HepG2 (cell line): ENCODE results near the gene GRM7.

Source experiments
- EP300 ChIP-seq, 3 experiments: sonication (generic) in 1 of 3; formaldehyde crosslinking in 1 of 3; IDR thresholded peaks; 2 replicates each; pipeline versions ENCODE4 v1.5.1 to v1.6.1; 2011 to 2020; ENCODE audit warnings: low read depth in 2 of 3, low read length in 2 of 3, borderline replicate concordance in 1 of 3, improper control_type of control experiment in 1 of 3, mild to moderate bottlenecking in 1 of 3, missing genetic modification reagents in 1 of 3, moderate library complexity in 1 of 3
- EZH2 ChIP-seq: conservative IDR thresholded peaks from 2 replicates; pipeline ENCODE4 v1.6.1; 2012; ENCODE audit warnings: mild to moderate bottlenecking, low read depth, low read length, moderate library complexity
- FOSL1 ChIP-seq: sonication (generic); formaldehyde crosslinking; IDR thresholded peaks from 2 replicates; pipeline ENCODE4 v1.9.0; 2021; ENCODE audit warnings: missing genetic modification reagents, borderline replicate concordance
- GABPA ChIP-seq, 2 experiments: IDR thresholded peaks; 2 replicates each; pipeline ENCODE4 v1.6.1; 2011 to 2016; ENCODE audit warnings: low read depth in 2 of 2, low read length in 1 of 2, missing biosample characterization in 1 of 2, missing genetic modification characterization in 1 of 2
- MYC ChIP-seq: sonication (generic); formaldehyde crosslinking; IDR thresholded peaks from 2 replicates; pipeline ENCODE4 v1.9.0; 2021; ENCODE audit warnings: missing genetic modification reagents, borderline replicate concordance
- NR2F2 ChIP-seq: IDR thresholded peaks from 2 replicates; pipeline ENCODE4 v1.6.1; 2012; ENCODE audit warnings: low read depth, inconsistent platforms, borderline replicate concordance
- POLR2A ChIP-seq, 2 experiments: IDR thresholded peaks; 2 replicates each; pipeline ENCODE4 v1.6.1; 2011; ENCODE audit warnings: low read depth in 2 of 2, low read length in 2 of 2, mild to moderate bottlenecking in 1 of 2, moderate library complexity in 1 of 2; ENCODE audit not compliant: insufficient read depth in 1 of 2
- POLR2AphosphoS5 ChIP-seq: IDR thresholded peaks from 2 replicates; pipeline ENCODE4 v1.6.1; 2012; ENCODE audit warnings: low read depth, low read length
- SALL2 ChIP-seq: sonication (generic); formaldehyde crosslinking; IDR thresholded peaks from 2 replicates; pipeline ENCODE4 v1.8.1; 2023; ENCODE audit warnings: mild to moderate bottlenecking, missing genetic modification reagents, inconsistent platforms
- SP1 ChIP-seq, 2 experiments: fragments of 450-650 bp in 1 of 2; sonication (generic) in 1 of 2; formaldehyde crosslinking in 1 of 2; IDR thresholded peaks; 2 replicates each; pipeline versions ENCODE4 v1.4.0 to v1.6.1; 2016 to 2020; ENCODE audit warnings: missing genetic modification reagents in 1 of 2
- TBP ChIP-seq: sonication (generic); formaldehyde crosslinking; IDR thresholded peaks from 2 replicates; pipeline ENCODE4 v1.5.0; 2020; ENCODE audit warnings: missing genetic modification reagents
- ZSCAN29 ChIP-seq: sonication (generic); formaldehyde crosslinking; conservative IDR thresholded peaks from 2 replicates; pipeline ENCODE4 v1.4.0; 2020; ENCODE audit warnings: mild to moderate bottlenecking, missing genetic modification reagents
- TF ChIP-seq, protein P1 (sequence below): sonication (generic); formaldehyde crosslinking; IDR thresholded peaks from 2 replicates; pipeline ENCODE4 v1.5.0; 2020; ENCODE audit warnings: mild to moderate bottlenecking, missing genetic modification reagents, moderate library complexity

DNA sequence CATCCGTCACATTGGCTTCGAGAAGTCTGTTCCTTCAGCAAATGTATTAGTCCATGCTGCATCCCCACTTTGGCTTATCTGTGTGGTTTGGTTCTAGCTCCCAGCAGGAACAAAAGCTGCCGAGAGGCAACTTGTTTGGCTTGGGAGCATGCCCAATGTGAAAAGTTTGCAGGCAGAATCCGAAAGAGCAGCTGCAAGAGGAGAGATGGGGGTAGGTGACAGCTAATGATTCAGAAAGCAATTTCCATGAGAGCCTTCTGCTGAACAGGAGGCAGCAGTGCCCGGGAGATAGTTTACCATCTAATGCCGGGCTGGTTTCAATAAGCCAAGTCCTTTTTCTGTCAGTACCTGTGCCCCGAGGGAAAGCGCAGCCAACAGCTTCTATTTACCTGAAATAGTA lies 60.2 kb downstream of the GRM7 start:
- no peak for TF ChIP-seq MYC (CRISPR knock-in tag)
- TF ChIP-seq, protein P1, sequence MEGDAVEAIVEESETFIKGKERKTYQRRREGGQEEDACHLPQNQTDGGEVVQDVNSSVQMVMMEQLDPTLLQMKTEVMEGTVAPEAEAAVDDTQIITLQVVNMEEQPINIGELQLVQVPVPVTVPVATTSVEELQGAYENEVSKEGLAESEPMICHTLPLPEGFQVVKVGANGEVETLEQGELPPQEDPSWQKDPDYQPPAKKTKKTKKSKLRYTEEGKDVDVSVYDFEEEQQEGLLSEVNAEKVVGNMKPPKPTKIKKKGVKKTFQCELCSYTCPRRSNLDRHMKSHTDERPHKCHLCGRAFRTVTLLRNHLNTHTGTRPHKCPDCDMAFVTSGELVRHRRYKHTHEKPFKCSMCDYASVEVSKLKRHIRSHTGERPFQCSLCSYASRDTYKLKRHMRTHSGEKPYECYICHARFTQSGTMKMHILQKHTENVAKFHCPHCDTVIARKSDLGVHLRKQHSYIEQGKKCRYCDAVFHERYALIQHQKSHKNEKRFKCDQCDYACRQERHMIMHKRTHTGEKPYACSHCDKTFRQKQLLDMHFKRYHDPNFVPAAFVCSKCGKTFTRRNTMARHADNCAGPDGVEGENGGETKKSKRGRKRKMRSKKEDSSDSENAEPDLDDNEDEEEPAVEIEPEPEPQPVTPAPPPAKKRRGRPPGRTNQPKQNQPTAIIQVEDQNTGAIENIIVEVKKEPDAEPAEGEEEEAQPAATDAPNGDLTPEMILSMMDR (CRISPR knock-in tag), result no peak
- TF ChIP-seq POLR2A (IDR thresholded peaks at IDR 0.05; ENCODE audit: insufficient read depth in 1 of 2, low read depth in 2 of 2, low read length in 2 of 2), result no peak
- TF ChIP-seq NR2F2, result no peak
- TF ChIP-seq TBP (CRISPR knock-in tag), result no peak
- TF ChIP-seq GABPA (IDR thresholded peaks at IDR 0.05; ENCODE audit: low read depth, low read length), result no peak
- no peak for TF ChIP-seq GABPA (CRISPR knock-in tag; IDR thresholded peaks at IDR 0.05; ENCODE audit: low read depth)
- TF ChIP-seq EZH2, result no peak
- TF ChIP-seq ZSCAN29 (CRISPR knock-in tag), result no peak
- no peak for TF ChIP-seq FOSL1
- TF ChIP-seq SALL2 (CRISPR knock-in tag), result no peak
- no peak for TF ChIP-seq POLR2AphosphoS5
- no peak for TF ChIP-seq SP1 (IDR thresholded peaks at IDR 0.05)
- no peak for TF ChIP-seq SP1 (CRISPR knock-in tag; IDR thresholded peaks at IDR 0.05)
- no peak for TF ChIP-seq EP300 (IDR thresholded peaks at IDR 0.05; ENCODE audit: low read depth in 2 of 2, low read length in 2 of 2)
- TF ChIP-seq EP300 (CRISPR knock-in tag; IDR thresholded peaks at IDR 0.05; ENCODE audit: borderline replicate concordance), result no peak
